Stimulated activated naive B cell treated with anti-CD40 and anti-IgM and Interleukin-4, amounts not matched to agents 10 μg/mL and 1 μg/mL and 100 μg/mL, for 72 hours (primary cell): ENCODE data around the gene GRIP2.
A peak's percentile ranks its signal among the peaks of the same experiment; 100 is the strongest.

Experiments used
- ATAC-seq, 2 donors: fragments of 150-1000 bp; cut with Tn5 transposase; replicated peaks; 2 replicates each; pipeline ENCODE4 v1.10.0; 2021; ENCODE audit warnings: moderate library complexity in 1 of 2
- DNase-seq: peaks from one replicate; pipeline ENCODE4 v3.0.0; 2021
- H3K27ac Mint-ChIP-seq: one replicate; pipeline ENCODE4 v1.8.0; 2022; ENCODE audit warnings: mild to moderate bottlenecking, mixed read lengths
- H3K27me3 Mint-ChIP-seq, 2 donors: one replicate each; pipeline ENCODE4 v1.8.0; 2022; ENCODE audit warnings: mixed read lengths in 2 of 2
- H3K36me3 Mint-ChIP-seq, 2 donors: one replicate each; pipeline ENCODE4 v1.8.0; 2022; ENCODE audit warnings: mixed read lengths in 2 of 2, mild to moderate bottlenecking in 1 of 2
- H3K4me1 Mint-ChIP-seq, 2 donors: one replicate each; pipeline ENCODE4 v1.8.0; 2022; ENCODE audit warnings: mixed read lengths in 2 of 2, mild to moderate bottlenecking in 1 of 2
- H3K4me3 Mint-ChIP-seq, 2 donors: one replicate each; pipeline ENCODE4 v1.8.0; 2022; ENCODE audit warnings: mild to moderate bottlenecking in 2 of 2, mixed read lengths in 2 of 2, moderate library complexity in 1 of 2
- H3K9me3 Mint-ChIP-seq, 2 donors: one replicate each; pipeline ENCODE4 v1.8.0; 2022; ENCODE audit warnings: mixed read lengths in 2 of 2, mild to moderate bottlenecking in 1 of 2

The GRIP2 gene

DNA sequence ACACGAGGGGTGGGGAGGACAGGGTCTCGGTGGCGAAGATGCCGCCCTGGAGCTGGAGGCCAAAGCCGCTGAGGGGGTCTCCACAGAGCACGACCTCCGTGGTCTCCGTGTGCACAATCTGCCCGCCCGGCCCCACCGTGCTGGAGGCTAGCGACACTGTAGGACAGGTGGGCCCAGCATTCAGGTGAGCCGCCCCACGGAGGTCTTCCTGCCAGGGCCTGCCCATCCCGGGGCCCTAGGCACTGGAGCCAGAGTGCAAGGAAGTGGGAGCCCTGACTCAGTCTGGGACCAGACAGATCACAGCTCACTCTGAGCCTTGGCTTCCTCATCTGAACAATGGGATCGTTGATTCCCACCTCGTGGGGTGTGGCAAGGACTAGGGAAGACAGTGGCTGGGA is 25.8 kb downstream of the GRIP2 start:
- no peak for ATAC-seq

DNA sequence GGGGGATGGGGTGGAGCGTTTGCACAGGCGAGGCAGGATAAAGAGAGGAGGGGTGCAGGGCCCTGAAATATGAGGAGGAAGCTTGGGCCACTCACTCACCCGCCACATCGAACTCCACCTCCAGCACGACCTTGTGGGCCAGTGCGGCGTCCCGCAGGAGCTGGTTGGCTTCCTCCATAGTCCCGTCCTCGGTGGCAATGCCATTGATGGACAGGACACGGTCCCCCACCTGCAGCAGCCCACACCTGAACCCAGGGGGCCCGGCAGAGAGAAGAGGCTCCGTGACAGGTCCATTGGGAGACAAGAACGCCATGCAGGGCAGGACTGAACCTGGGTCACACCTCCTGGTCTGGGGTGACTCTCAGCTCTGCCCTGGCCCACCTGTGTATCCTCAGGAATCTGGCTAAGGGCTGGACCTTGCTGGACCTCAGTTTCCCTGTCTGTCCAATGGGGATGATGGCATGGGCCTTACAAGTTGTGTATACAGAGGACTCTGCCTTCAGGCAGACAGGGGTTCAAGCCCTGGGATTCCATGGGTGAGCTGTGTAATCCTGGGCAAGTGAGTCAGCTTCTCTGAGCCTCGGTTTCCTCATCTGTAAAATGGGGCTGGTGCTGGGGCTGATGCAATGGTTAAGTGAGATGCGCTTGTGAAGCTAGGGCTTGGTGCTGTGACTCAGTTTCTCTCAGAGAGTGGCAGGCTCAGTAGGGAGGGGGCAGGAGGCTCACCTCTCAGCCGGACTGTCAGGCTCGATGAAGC is 26.4 kb downstream of the GRIP2 start:
- ATAC-seq, result no peak
- H3K4me1 Mint-ChIP-seq, result peaks cover 2 to 6% of the 10 kb centered on the region in 2 donors
- DNase-seq, result no peak
- no peak overlapping the region for H3K27ac Mint-ChIP-seq
- no peaks in the 10 kb centered on the region for H3K36me3 Mint-ChIP-seq
- no peaks in the 10 kb centered on the region for H3K9me3 Mint-ChIP-seq
- H3K4me3 Mint-ChIP-seq, result no peak overlapping the region
- H3K27me3 Mint-ChIP-seq, result peaks cover 4 to 17% of the 10 kb centered on the region in 2 donors

More for the DNA sequence above, 25.8 kb downstream of the GRIP2 start:
- no peak for DNase-seq
- no peak overlapping the region for H3K4me3 Mint-ChIP-seq
- H3K27me3 Mint-ChIP-seq, result peaks cover 4 to 17% of the 10 kb centered on the region in 2 donors
- H3K36me3 Mint-ChIP-seq, result no peaks in the 10 kb centered on the region
- H3K27ac Mint-ChIP-seq, result no peak overlapping the region
- H3K4me1 Mint-ChIP-seq, result peaks cover 0 to under 1% of the 10 kb centered on the region in 2 donors
- H3K9me3 Mint-ChIP-seq, result no peaks in the 10 kb centered on the region

DNA sequence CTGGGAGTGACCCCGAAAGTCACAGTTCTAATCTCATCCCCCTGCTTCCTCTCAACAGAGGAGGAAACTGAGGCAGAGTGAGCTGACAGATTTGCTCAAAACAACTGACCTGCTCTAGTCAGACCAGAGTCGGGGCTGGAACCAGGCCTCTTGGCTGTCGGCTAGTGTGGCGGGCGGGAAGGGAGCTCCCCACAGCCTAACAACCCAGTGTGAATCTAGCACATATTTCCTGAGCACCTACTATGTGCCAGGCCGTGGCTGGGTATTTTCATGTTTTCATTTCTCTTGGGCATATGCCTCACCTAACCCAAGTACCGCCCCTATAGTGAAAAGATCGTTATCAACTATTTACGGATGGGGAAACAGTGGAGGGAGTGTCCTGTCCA is 27.2 kb downstream of the GRIP2 start:
- H3K9me3 Mint-ChIP-seq, result no peaks in the 10 kb centered on the region

DNA sequence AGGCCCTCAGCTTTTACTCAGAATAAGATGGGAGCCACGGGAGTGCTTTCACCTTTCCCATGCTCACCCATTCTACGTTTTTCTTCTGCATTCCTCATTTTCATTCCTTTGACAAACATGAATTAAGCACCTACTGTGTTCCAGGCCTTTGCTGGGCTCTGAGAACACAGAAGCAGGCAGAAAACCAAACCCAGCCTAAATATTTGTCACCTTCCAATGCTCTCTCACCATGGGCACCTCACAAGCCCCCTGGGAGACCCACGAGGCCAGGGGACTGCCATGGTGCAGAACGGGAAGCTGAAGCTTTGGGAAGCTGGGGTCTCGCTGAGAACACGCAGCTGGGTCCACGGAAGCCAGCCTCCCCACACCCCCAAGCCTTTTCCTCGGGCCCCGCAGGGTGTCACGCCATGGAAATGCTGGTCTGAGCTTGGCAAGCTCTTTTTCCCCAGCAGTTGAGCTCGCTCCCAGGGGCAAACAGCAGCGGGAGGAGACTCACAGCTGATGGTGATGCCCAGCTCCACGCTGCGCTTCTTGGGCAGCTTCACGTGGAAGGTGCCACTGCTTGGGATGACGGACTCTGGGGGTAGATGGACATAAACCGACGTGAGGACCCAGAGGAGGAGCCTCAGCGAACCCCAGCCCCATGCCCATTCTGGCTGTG is 27.7 kb downstream of the GRIP2 start:
- peaks cover 4 to 6% of the 10 kb centered on the region in 2 donors for H3K4me1 Mint-ChIP-seq
- no peak for DNase-seq
- no peak for ATAC-seq
- H3K27ac Mint-ChIP-seq, result no peak overlapping the region
- H3K4me3 Mint-ChIP-seq, result no peak overlapping the region
- H3K27me3 Mint-ChIP-seq, result peaks cover 11 to 20% of the 10 kb centered on the region in 2 donors
- no peaks in the 10 kb centered on the region for H3K9me3 Mint-ChIP-seq
- no peaks in the 10 kb centered on the region for H3K36me3 Mint-ChIP-seq

More for the DNA sequence above, 27.2 kb downstream of the GRIP2 start:
- Mint-ChIP-seq H3K4me1 (peaks cover 4 to 6% of the 10 kb centered on the region in 2 donors), H3K27ac (no peak overlapping the region), H3K4me3 (no peak overlapping the region), H3K36me3 (no peaks in the 10 kb centered on the region), H3K27me3 (peaks cover 11 to 20% of the 10 kb centered on the region in 2 donors)
- DNase-seq, result no peak
- ATAC-seq, result no peak

DNA sequence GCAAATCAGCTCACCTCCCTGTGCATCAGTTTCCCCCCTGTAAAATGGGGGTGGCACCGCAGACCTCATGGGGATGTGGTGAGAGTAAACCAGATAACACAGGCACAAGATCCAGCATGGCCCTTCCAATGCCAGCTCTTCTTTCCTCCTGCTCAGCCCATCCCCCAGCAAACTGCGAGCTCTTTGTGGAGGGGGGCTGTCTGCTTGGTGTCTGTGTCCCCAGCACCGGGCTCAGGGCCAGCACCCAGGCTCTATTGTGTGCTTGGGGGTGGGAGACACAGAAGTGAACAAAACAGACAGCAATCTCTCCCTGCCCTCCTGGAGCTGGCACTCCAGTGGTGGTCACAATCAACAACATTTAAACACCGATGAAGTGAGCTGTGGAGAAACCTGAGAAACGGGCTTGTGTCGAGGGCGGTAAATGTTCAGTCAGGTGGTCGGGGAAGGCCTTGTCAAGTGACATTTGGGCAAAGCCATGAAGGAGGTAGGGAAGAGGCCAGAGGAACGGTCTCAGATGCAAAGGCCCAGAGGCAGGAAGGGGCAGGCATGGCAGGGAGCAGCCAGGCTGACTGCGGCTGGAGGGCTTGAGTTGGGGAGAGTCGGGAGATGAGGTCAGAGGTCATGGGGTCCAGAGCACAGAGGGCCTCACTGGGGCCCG is 28.4 kb downstream of the GRIP2 start:
- Mint-ChIP-seq H3K27me3 (peaks cover 8 to 16% of the 10 kb centered on the region in 2 donors), H3K4me3 (no peak overlapping the region), H3K27ac (no peak overlapping the region), H3K4me1 (peaks cover 4 to 6% of the 10 kb centered on the region in 2 donors), H3K36me3 (no peaks in the 10 kb centered on the region), H3K9me3 (no peaks in the 10 kb centered on the region)
- ATAC-seq (no peak), DNase-seq (no peak)

DNA sequence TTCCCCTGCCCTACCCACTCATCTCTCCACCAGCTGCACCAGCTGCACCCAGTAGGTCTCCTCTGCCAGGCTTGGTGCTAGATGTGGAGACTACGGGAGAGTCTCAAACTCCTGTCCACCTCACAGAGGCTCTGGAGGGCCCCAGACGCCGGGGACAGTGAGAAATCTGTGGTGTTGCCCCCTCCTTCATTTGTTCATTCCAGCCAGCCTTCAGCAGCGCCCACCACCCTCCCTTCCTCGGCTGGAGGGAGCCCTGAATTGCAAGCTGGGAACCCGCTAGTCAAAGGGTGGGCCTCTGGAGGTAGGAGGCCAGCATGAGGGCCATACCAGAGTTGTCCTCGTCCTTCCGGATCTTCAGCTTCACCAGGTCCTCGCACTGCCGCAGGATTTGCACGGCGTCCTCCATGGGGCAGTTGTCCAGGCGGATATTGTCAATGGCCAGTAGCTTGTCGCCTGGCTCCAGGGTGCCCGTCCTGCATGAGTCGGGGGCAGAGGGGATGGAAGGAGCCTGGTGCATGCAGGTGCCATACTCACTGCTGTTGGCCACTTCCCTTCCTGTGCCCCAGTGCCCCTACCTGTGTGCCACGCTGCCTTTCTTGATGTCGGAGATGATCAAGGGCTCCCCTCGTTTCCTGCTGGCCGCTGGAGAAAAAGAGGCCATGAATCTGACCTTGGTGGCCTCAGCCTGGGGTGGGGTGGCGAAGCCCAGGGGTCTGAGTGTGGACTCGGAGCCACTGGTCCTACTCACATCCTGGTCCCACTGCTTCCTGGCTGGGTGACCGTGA is 29.1 kb downstream of the GRIP2 start:
- DNase-seq, result no peak

DNA sequence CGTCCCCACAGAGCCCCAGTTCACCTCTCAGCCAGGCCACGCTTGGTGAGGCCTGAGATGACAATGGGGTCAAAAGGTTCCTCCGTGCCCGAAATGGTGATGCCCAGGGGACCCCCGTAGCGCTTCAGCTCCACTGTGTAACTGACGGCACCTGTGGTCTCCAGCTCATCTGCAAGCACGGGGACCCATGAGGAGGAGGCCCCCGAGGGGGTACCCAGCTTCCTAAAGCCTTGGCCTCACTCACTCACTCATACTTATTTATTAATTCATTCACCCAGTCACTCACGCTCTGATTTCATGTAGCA is 30.4 kb downstream of the GRIP2 start:
- no peak for ATAC-seq
- H3K4me3 Mint-ChIP-seq, result no peak overlapping the region

More for the DNA sequence above, 29.1 kb downstream of the GRIP2 start:
- Mint-ChIP-seq H3K9me3 (no peaks in the 10 kb centered on the region), H3K4me3 (no peak overlapping the region), H3K27me3 (peaks cover 7 to 15% of the 10 kb centered on the region in 2 donors), H3K4me1 (peaks cover 4 to 6% of the 10 kb centered on the region in 2 donors), H3K36me3 (no peaks in the 10 kb centered on the region), H3K27ac (no peak overlapping the region)
- no peak for ATAC-seq

DNA sequence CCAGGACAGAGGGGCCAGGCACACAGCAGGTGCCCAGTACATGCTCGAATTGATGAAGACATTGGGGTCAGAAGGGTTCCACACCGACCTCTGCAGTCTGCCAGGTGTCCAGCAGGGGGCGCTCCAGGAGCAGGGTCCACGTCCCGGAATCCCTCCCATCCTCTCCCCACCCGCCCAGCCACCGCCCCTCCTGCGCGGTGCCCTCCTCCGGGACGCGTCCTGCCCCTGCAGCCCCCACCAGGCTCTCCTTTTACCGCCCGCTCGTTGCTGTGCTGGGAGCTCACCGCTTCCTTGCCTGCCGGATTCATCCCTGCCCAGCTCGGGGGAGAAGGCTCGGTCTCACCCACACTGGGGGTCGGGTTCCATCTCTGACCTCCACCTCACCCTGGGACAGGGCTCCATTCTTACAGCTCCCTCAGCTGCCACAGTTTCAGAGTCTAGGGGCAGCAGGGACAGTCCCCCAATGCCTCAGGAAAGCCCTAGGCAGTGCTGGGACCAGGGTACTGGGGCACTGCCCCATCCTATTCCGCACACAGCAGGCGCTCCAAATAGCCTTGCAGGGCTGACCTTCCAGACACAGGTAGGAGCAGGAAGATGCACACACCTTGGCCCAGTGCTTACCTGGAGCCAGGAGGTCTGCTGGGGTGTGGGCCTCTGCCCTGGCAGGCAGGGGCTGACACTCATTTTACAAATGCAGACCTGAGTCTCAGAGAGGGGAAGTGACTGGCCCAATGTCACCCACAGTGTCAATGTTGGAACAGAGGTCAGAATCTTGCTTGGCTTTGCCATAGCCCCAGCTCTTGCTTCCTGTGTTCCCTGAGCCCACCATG is 31.0 kb downstream of the GRIP2 start:
- no peak overlapping the region for H3K27ac Mint-ChIP-seq
- peaks cover 7 to 21% of the 10 kb centered on the region in 2 donors for H3K27me3 Mint-ChIP-seq
- no peak overlapping the region for H3K4me3 Mint-ChIP-seq
- H3K4me1 Mint-ChIP-seq, result peaks cover 4 to 6% of the 10 kb centered on the region in 2 donors
- H3K36me3 Mint-ChIP-seq, result no peaks in the 10 kb centered on the region
- peak; percentile 23 for DNase-seq
- ATAC-seq, result peak; percentile 71
- H3K9me3 Mint-ChIP-seq, result no peaks in the 10 kb centered on the region

More for the DNA sequence above, 30.4 kb downstream of the GRIP2 start:
- Mint-ChIP-seq H3K9me3 (no peaks in the 10 kb centered on the region), H3K27ac (no peak overlapping the region), H3K36me3 (no peaks in the 10 kb centered on the region), H3K27me3 (peaks cover 7 to 21% of the 10 kb centered on the region in 2 donors), H3K4me1 (peaks cover 4 to 6% of the 10 kb centered on the region in 2 donors)
- no peak for DNase-seq

DNA sequence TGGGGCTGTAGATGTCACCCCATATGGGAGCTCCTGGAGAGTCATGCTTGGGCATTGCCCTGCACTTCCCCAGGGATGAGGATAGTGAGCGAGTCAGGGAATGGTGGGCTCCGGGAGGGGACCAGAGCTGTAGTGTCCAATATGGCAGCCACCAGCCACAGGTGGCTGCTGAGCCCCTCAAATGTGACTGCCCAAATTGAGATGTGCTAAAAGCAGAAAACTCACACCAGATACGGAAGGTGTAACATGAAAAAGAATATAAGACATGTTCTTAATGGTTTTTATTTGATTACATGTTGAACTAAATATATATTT is 31.7 kb downstream of the GRIP2 start:
- no peak overlapping the region for H3K4me3 Mint-ChIP-seq
- DNase-seq, result no peak
- no peaks in the 10 kb centered on the region for H3K36me3 Mint-ChIP-seq
- no peak for ATAC-seq
- H3K4me1 Mint-ChIP-seq, result peaks cover 4 to 6% of the 10 kb centered on the region in 2 donors
- peaks cover 0 to under 1% of the 10 kb centered on the region in 2 donors for H3K9me3 Mint-ChIP-seq
- no peak overlapping the region for H3K27ac Mint-ChIP-seq
- H3K27me3 Mint-ChIP-seq, result peaks cover 7 to 21% of the 10 kb centered on the region in 2 donors

DNA sequence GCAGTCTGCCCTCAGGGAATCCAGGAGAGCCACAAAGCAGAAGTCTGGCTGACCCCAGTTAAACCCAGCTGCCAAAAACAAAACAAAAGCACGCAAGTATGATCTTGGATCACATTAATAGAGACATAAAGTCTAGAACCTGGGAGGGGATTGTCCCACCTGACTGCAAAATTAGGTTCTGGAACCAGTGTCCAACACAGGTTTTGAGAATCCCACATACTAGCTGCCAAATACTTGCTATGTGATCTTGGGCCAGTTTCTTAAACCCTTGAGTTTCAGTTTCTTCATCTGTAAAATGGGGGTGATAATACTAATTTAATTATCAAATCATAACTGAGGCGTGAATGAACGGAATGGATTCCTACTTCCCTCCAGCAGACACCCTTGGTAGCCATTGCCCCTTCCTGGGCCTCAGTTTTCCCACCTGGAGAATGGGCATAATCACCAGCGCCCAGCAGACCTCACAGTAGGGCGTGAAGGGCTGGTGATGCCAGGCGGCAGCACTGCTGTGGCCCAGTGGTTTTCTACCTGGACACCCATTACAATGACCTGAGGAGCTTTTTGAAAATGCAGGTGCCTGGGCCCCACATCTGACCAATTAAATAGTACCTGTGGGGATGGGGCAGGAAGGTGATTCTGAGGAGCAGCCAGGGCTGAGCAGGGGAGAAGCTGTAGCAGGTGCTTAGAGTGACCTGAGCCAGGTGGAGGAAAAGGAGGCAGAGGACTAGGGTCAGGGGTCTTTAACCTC is 32.2 kb downstream of the GRIP2 start:
- H3K27me3 Mint-ChIP-seq, result peaks cover 7 to 21% of the 10 kb centered on the region in 2 donors
- H3K4me3 Mint-ChIP-seq, result no peak overlapping the region
- H3K36me3 Mint-ChIP-seq, result no peaks in the 10 kb centered on the region
- H3K4me1 Mint-ChIP-seq, result peaks cover 4 to 6% of the 10 kb centered on the region in 2 donors
- peaks cover 5 to 6% of the 10 kb centered on the region in 2 donors for H3K9me3 Mint-ChIP-seq
- DNase-seq (no peak), ATAC-seq (no peak)
- peak overlapping the region; percentile 3 for H3K27ac Mint-ChIP-seq

DNA sequence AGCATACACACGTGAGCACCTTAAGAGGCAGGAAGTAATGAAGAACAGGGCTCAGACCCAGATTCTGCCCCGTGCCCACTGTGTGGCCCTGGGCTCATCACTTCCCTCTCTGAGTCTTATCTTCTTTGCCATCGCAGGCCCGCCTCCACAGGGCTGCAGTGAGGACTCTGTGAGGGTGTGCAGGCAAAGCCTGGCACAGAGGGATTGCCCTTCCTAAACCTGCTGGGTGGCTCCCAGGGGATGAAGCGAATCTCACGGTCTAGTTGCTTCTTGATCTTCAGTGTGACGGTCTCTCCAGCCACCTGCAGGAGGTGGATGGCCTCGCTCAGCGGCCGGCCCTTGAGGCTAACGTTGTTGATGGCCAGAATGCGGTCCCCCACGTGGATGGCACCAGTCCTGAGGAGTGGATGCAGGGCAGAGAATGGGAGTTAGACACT is 32.8 kb downstream of the GRIP2 start:
- DNase-seq (no peak), ATAC-seq (no peak)
- peaks cover 7 to 21% of the 10 kb centered on the region in 2 donors for H3K27me3 Mint-ChIP-seq
- no peak overlapping the region for H3K27ac Mint-ChIP-seq
- H3K4me3 Mint-ChIP-seq, result no peak overlapping the region
- peaks cover 4 to 6% of the 10 kb centered on the region in 2 donors for H3K4me1 Mint-ChIP-seq
- no peaks in the 10 kb centered on the region for H3K36me3 Mint-ChIP-seq
- peaks cover 8% of the 10 kb centered on the region in 2 donors for H3K9me3 Mint-ChIP-seq

DNA sequence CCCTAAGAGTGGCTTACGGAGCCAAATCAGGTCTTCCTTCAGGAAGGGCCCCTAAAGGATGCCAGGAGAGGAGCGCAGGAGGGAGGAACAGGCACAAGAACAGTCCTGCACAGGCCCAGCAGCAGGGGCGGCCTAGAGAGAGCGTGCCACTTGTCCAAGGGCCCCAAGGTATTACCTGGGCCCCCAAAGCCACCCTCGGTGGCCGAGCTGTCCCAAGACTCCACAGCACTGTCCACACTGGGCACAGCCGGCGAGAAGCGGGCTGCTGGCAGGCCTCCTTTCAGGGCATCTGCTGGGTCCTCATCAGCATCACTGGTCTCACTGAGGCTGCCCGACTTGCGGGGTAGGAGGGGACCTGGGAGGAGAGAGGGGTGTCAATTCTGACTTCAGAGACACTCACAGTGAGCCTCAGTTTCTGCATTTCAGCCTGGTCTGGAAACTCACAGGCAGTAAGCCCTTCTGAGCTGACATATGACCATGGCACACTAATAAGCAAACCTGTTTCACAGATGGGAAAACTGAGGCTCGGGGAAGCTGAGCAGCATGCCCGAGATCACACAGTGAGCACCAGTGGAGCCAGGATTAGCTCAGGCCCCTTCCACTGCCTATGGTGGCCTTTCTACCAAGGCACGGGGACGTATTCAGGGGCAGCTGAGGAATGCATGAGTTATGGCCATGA is 33.4 kb downstream of the GRIP2 start:
- Mint-ChIP-seq H3K27me3 (peaks cover 7 to 21% of the 10 kb centered on the region in 2 donors), H3K36me3 (no peaks in the 10 kb centered on the region), H3K27ac (no peak overlapping the region), H3K4me3 (no peak overlapping the region), H3K4me1 (peaks cover 4 to 6% of the 10 kb centered on the region in 2 donors), H3K9me3 (peaks cover 9 to 10% of the 10 kb centered on the region in 2 donors)
- DNase-seq (no peak), ATAC-seq (no peak)
